H1 (cell line): Measurements from ENCODE around the gene APPL2. TPM values are rescaled to one million over a fixed set of nuclear protein-coding genes. Genes with fewer than 3 reads are reported as not detected.

Experiments used
- CTCF ChIA-PET: fragments of 300-600 bp; sonication (Branson Sonifier 250); formaldehyde crosslinking; loops from one replicate; lab custom pipeline; 2021; ENCODE audit not compliant: partially characterized antibody; lab: Charles Lee
- POLR2A ChIA-PET: fragments of 300-600 bp; sonication (Branson Sonifier 250); formaldehyde crosslinking; loops from one replicate; lab custom pipeline; 2021; ENCODE audit warnings: inconsistent platforms; ENCODE audit not compliant: partially characterized antibody; lab: Charles Lee
- DNase-seq, 2 experiments: peaks; one replicate each; pipeline versions ENCODE4 v3.0.0 to v3.0.0-alpha.2; 2010 to 2022; ENCODE audit warnings: low spot score in 2 of 2, low read depth in 1 of 2, mixed read lengths in 1 of 2
- FAIRE-seq: peaks from 2 replicates; lab custom pipeline; 2011; peaks lifted over from hg19 to GRCh38; lab: Jason Lieb, UNC
- H2AFZ ChIP-seq: 2 replicates; pipeline ENCODE4 v1.8.1; 2012; ENCODE audit warnings: low read length, inconsistent platforms
- H2AK5ac ChIP-seq: 2 replicates; pipeline ENCODE4 v1.6.1; 2013; ENCODE audit warnings: low read depth, low read length
- H2BK120ac ChIP-seq: replicated peaks from 2 replicates; pipeline ENCODE3; 2013; ENCODE audit warnings: low read depth, low read length, inconsistent platforms
- H2BK12ac ChIP-seq: 2 replicates; pipeline ENCODE4 v1.6.1; 2013; ENCODE audit warnings: low read depth, low read length
- H2BK15ac ChIP-seq: 2 replicates; pipeline ENCODE4 v1.6.1; 2013; ENCODE audit warnings: low read length
- H2BK20ac ChIP-seq: 2 replicates; pipeline ENCODE4 v1.6.1; 2013; ENCODE audit warnings: low read length
- H2BK5ac ChIP-seq: 2 replicates; pipeline ENCODE4 v1.6.1; 2013; ENCODE audit warnings: low read depth, low read length
- H3K14ac ChIP-seq: 2 replicates; pipeline ENCODE4 v1.6.1; 2013; ENCODE audit warnings: inconsistent platforms; ENCODE audit not compliant: insufficient read length
- H3K18ac ChIP-seq: 2 replicates; pipeline ENCODE4 v1.6.1; 2013; ENCODE audit warnings: low read length; ENCODE audit errors: extremely low read depth
- H3K23ac ChIP-seq: 2 replicates; pipeline ENCODE4 v1.6.1; 2013; ENCODE audit warnings: inconsistent platforms; ENCODE audit not compliant: insufficient read length
- H3K23me2 ChIP-seq: 2 replicates; pipeline ENCODE4 v1.6.1; 2013; ENCODE audit warnings: low read depth, low read length
- H3K27ac ChIP-seq: 2 replicates; pipeline ENCODE4 v1.6.1; 2011; ENCODE audit warnings: low read depth, low read length, inconsistent platforms
- H3K27me3 ChIP-seq, 4 experiments: replicated peaks in 1 of 4; 1 replicate in 1 of 4; 2 replicates in 3 of 4; pipeline versions ENCODE4 v1.6.1 to v1.8.1; 2011 to 2013; ENCODE audit warnings: low read length in 3 of 4, mild to moderate bottlenecking in 3 of 4, inconsistent platforms in 2 of 4, mixed read lengths in 2 of 4, moderate library complexity in 1 of 4; ENCODE audit not compliant: control insufficient read depth in 3 of 4, insufficient read depth in 3 of 4; ENCODE audit errors: extremely low read depth in 1 of 4
- H3K36me3 ChIP-seq, 4 experiments: 2 replicates each; pipeline versions ENCODE4 v1.6.1 to v1.8.1; 2011 to 2013; ENCODE audit warnings: mild to moderate bottlenecking in 4 of 4, low read length in 3 of 4, moderate library complexity in 2 of 4, control low read depth in 1 of 4, inconsistent platforms in 1 of 4; ENCODE audit not compliant: insufficient read depth in 4 of 4, control insufficient read depth in 2 of 4
- H3K4ac ChIP-seq: replicated peaks from 2 replicates; pipeline ENCODE3; 2013; ENCODE audit warnings: low read length, low read depth, mixed read lengths, inconsistent platforms; ENCODE audit not compliant: insufficient read length
- H3K4me1 ChIP-seq, 4 experiments: replicated peaks in 1 of 4; 1 replicate in 1 of 4; 2 replicates in 3 of 4; pipeline versions ENCODE4 v1.6.1 to v1.8.1; 2011 to 2013; ENCODE audit warnings: low read length in 3 of 4, inconsistent platforms in 2 of 4, mixed read lengths in 1 of 4; ENCODE audit not compliant: insufficient read depth in 4 of 4, control insufficient read depth in 3 of 4
- H3K4me2 ChIP-seq, 2 experiments: 2 replicates each; pipeline versions ENCODE4 v1.6.1 to v1.8.1; 2011 to 2013; ENCODE audit warnings: low read depth in 2 of 2, low read length in 2 of 2, control low read depth in 1 of 2, inconsistent platforms in 1 of 2, mild to moderate bottlenecking in 1 of 2; ENCODE audit not compliant: insufficient read depth in 1 of 2
- H3K4me3 ChIP-seq, 4 experiments: fragments of 200-600, 300-600 bp in 1 of 4; sonication (generic), shearing (Covaris generic), sonication (Bioruptor Twin) in 1 of 4; 2 replicates each; pipeline versions ENCODE4 v1.5.1 to v1.8.1; 2011 to 2016; ENCODE audit warnings: low read length in 4 of 4, low read depth in 3 of 4, control low read depth in 2 of 4, inconsistent platforms in 2 of 4, mild to moderate bottlenecking in 2 of 4, mixed read lengths in 1 of 4, moderate library complexity in 1 of 4; ENCODE audit not compliant: insufficient read depth in 2 of 4; ENCODE audit errors: extremely low read depth in 1 of 4
- H3K56ac ChIP-seq: replicated peaks from 2 replicates; pipeline ENCODE3; 2013; ENCODE audit warnings: low read depth, mild to moderate bottlenecking, mixed read lengths, low read length, inconsistent platforms; ENCODE audit not compliant: insufficient read length
- H3K79me1 ChIP-seq: 2 replicates; pipeline ENCODE4 v1.6.1; 2013; ENCODE audit warnings: low read depth, low read length, control low read depth
- H3K79me2 ChIP-seq, 2 experiments: 2 replicates each; pipeline versions ENCODE4 v1.6.1 to v1.8.1; 2012 to 2013; ENCODE audit warnings: low read length in 2 of 2, mild to moderate bottlenecking in 2 of 2, inconsistent platforms in 1 of 2; ENCODE audit not compliant: insufficient read depth in 2 of 2, control insufficient read depth in 1 of 2
- H3K9ac ChIP-seq, 4 experiments: replicated peaks in 1 of 4; 1 replicate in 1 of 4; 2 replicates in 3 of 4; pipeline versions ENCODE4 v1.6.1 to v1.8.1; 2011 to 2013; ENCODE audit warnings: low read depth in 3 of 4, low read length in 3 of 4, control low read depth in 2 of 4, mild to moderate bottlenecking in 2 of 4, moderate library complexity in 2 of 4, inconsistent platforms in 1 of 4; ENCODE audit errors: extremely low read depth in 1 of 4
- H3K9me3 ChIP-seq, 2 experiments: 2 replicates each; pipeline versions ENCODE4 v1.6.1 to v1.8.1; 2012 to 2013; ENCODE audit warnings: mild to moderate bottlenecking in 2 of 2, moderate library complexity in 2 of 2, control low read depth in 1 of 2, inconsistent platforms in 1 of 2, low read depth in 1 of 2, low read length in 1 of 2, mixed read lengths in 1 of 2; ENCODE audit not compliant: insufficient read depth in 2 of 2
- H4K20me1 ChIP-seq, 2 experiments: replicated peaks in 1 of 2; 2 replicates each; pipeline versions ENCODE3 to v1.8.1; 2011 to 2013; ENCODE audit warnings: inconsistent platforms in 2 of 2, low read length in 2 of 2, mild to moderate bottlenecking in 1 of 2; ENCODE audit not compliant: insufficient read depth in 2 of 2, control insufficient read depth in 1 of 2
- H4K5ac ChIP-seq: 2 replicates; pipeline ENCODE4 v1.6.1; 2013; ENCODE audit warnings: low read length, low read depth, mixed read lengths, inconsistent platforms; ENCODE audit not compliant: insufficient read length
- H4K8ac ChIP-seq: 2 replicates; pipeline ENCODE4 v1.8.0; 2013; ENCODE audit warnings: mild to moderate bottlenecking, moderate library complexity, low read length, inconsistent platforms; ENCODE audit not compliant: insufficient read depth; ENCODE audit errors: extremely low read depth
- H4K91ac ChIP-seq: replicated peaks from 2 replicates; pipeline ENCODE3; 2013; ENCODE audit warnings: low read length, mixed read lengths, inconsistent platforms; ENCODE audit not compliant: insufficient read length
- CBX8 ChIP-seq: fragments of 300-800, 300-1000 bp; sonication (generic); IDR thresholded peaks from 2 replicates; pipeline ENCODE4 v1.7.1; 2016; ENCODE audit warnings: low read depth, low read length, borderline replicate concordance
- RAD21 ChIP-seq, 2 experiments: IDR thresholded peaks in 1 of 2; conservative IDR thresholded peaks in 1 of 2; 2 replicates each; pipeline ENCODE4 v1.6.1; 2011; ENCODE audit warnings: low read depth in 2 of 2, low read length in 2 of 2, improper control_type of control experiment in 1 of 2, inconsistent platforms in 1 of 2, mild to moderate bottlenecking in 1 of 2, moderate library complexity in 1 of 2
- SIX5 ChIP-seq: IDR thresholded peaks from 2 replicates; pipeline ENCODE4 v1.6.1; 2011; ENCODE audit warnings: mild to moderate bottlenecking, low read depth, low read length
- WGBS, 2 experiments: shearing (Covaris generic) in 1 of 2; methylation state at CpG; one replicate each; pipeline versions ENCODE4 v1.1.6 to v1.1.7; 2013 to 2015; ENCODE audit warnings: low lambda C conversion rate in 2 of 2, mixed read lengths in 2 of 2, inconsistent platforms in 1 of 2, low coverage in 1 of 2, missing lambda C conversion rate in 1 of 2; ENCODE audit not compliant: insufficient replicate concordance in 2 of 2, insufficient coverage in 1 of 2, insufficient read length in 1 of 2; ENCODE audit errors: extremely low coverage in 1 of 2, missing lambda C conversion rate in 1 of 2; 5-methylcytosine and 5-hydroxymethylcytosine counted together
- polyA plus RNA-seq, 7 experiments: library from polyadenylated mRNA; depleted of rRNA in 3 of 7; stranded (reverse) in 5 of 7; unstranded in 2 of 7; fragments of >200 nt in 5 of 7; fragments of 200-250 nt in 2 of 7; gene quantifications; 1 replicate in 5 of 7; 2 replicates in 1 of 7; 4 replicates in 1 of 7; pipeline versions ENCODE4 v1.2.1 to v1.2.3, GENCODE V29; 2011 to 2013; ENCODE audit warnings: missing spikeins in 2 of 7, mixed read lengths in 2 of 7
- total RNA-seq: library from RNA; stranded (reverse); fragmentation: NEBNext Ultra II Directional; extraction: Animal tissue kit (Norgen Biotek cat#: 25700); gene quantifications from 2 replicates; pipeline ENCODE4 v1.2.1, GENCODE V29; 2021

The APPL2 gene
- total and polyA plus RNA-seq, 2 of the 8 experiments (the other 6 are each of a cell fraction or from before 2014, with no cell fraction given) = 8.9 to 22.9 TPM

- WGBS, 2 experiments = 76% methylated on average over 1 of the region's 1 CpG; no CpG with 5 or more reads in 1 of the 2 experiments
- no peak for FAIRE-seq
- TF ChIP-seq RAD21 (IDR thresholded peaks at IDR 0.05 in 1 of 2, conservative IDR thresholded peaks at IDR 0.05 in 1 of 2; ENCODE audit: low read depth in 2 of 2, low read length in 2 of 2) = no peak
- TF ChIP-seq SIX5 = no peak
- TF ChIP-seq CBX8 = no peak
These were observed 35.4 kb upstream of the APPL2 start for GRCh38 chr12:105271364-105271763.

More at GRCh38 chr12:105271364-105271763, 35.4 kb upstream of the APPL2 start:
- Histone ChIP-seq H2AFZ (no peak overlapping the region), H3K14ac (no peak overlapping the region), H3K9ac (no peak overlapping the region), H3K18ac (no peak overlapping the region), H4K8ac (no peak overlapping the region), H3K23me2 (no peaks in the 10 kb centered on the region), H2BK15ac (no peak overlapping the region), H3K4me1 (no peaks in the 10 kb centered on the region), H3K27me3 (no peaks in the 10 kb centered on the region; a peak in 1 of 7 replicates), H3K27ac (no peak overlapping the region), H4K91ac (no peak overlapping the region), H3K9me3 (no peaks in the 10 kb centered on the region), H4K20me1 (no peaks in the 10 kb centered on the region), H3K79me1 (no peaks in the 10 kb centered on the region), H3K23ac (no peak overlapping the region), H2BK20ac (no peak overlapping the region), H3K79me2 (no peaks in the 10 kb centered on the region), H2BK5ac (no peak overlapping the region), H2AK5ac (no peak overlapping the region), H4K5ac (no peak overlapping the region), H3K4me2 (no peak overlapping the region), H2BK120ac (no peak overlapping the region), H3K36me3 (no peaks in the 10 kb centered on the region), H3K56ac (no peak overlapping the region), H3K4me3 (no peak overlapping the region), H3K4ac (no peak overlapping the region), H2BK12ac (no peak overlapping the region)
- CTCF ChIA-PET = interaction anchor here (1.5 kb wide), 1 partner anchor 9 kb away, joined by 3 read pairs; no protein-coding TSS in a partner anchor
- POLR2A ChIA-PET = no interaction called here
- DNase-seq = no peak
